GM10266 (cell line): ENCODE measurements around the gene LMTK3.
A peak's percentile ranks its signal among the peaks of the same experiment; 100 is the strongest.

Experiments used
- DNase-seq: peaks from one replicate; pipeline ENCODE4 v3.0.0; 2012; ENCODE audit errors: extremely low spot score
- CTCF ChIP-seq: IDR thresholded peaks from 2 replicates; pipeline ENCODE4 v1.5.1; 2012; ENCODE audit warnings: mild to moderate bottlenecking, low read depth; ENCODE audit not compliant: control insufficient read depth, insufficient read depth; ENCODE audit errors: missing control alignments

LMTK3 gene

GRCh38 chr19:48496959-48497727 is 14.5 kb downstream of the LMTK3 start:
- TF ChIP-seq CTCF, result no peak
- DNase-seq, result no peak

GRCh38 chr19:48495396-48495795 is 16.2 kb downstream of the LMTK3 start:
- DNase-seq, result no peak

GRCh38 chr19:48493718-48494401 is 17.8 kb downstream of the LMTK3 start:
- no peak for DNase-seq
- TF ChIP-seq CTCF, result no peak

More at GRCh38 chr19:48495396-48495795, 16.2 kb downstream of the LMTK3 start:
- TF ChIP-seq CTCF, result no peak

GRCh38 chr19:48492925-48493717 is 18.5 kb downstream of the LMTK3 start:
- peak; percentile 99 for DNase-seq
- no peak for TF ChIP-seq CTCF

- TF ChIP-seq CTCF, result no peak
- DNase-seq, result no peak
Observed at GRCh38 chr19:48491793-48492123, 19.9 kb downstream of the LMTK3 start.

- DNase-seq, result peak; percentile 95
- no peak for TF ChIP-seq CTCF
Observed at GRCh38 chr19:48490981-48491792, 20.4 kb downstream of the LMTK3 start.
